GM20431 (cell line): ENCODE results near the gene TRIM28.

Experiments used
- in situ Hi-C: fragments of 300-500 bp; cut with MseI, MboI; formaldehyde crosslinking; loops from one replicate; pipeline ENCODE4 v1.15.0; 2020; ENCODE audit warnings: low sequenced_read_pairs; ENCODE audit not compliant: unreplicated experiment

The TRIM28 gene

GRCh38 chr19:58558623-58559274 is 14.9 kb downstream of the TRIM28 start:
- in situ Hi-C loops, result no loop called here

GRCh38 chr19:58559275-58560006 is 15.6 kb downstream of the TRIM28 start:
- in situ Hi-C loops, result no loop called here

- in situ Hi-C loops, result no loop called here
Measured at GRCh38 chr19:58560007-58560887, 16.4 kb downstream of the TRIM28 start.

- in situ Hi-C loops, result no loop called here
Measured at GRCh38 chr19:58560921-58561320, 17.1 kb downstream of the TRIM28 start.

GRCh38 chr19:58561373-58562121 is 17.7 kb downstream of the TRIM28 start:
- in situ Hi-C loops, result no loop called here

GRCh38 chr19:58562122-58563033 is 18.5 kb downstream of the TRIM28 start:
- in situ Hi-C loops, result no loop called here

GRCh38 chr19:58563034-58563573 is 19.2 kb downstream of the TRIM28 start:
- in situ Hi-C loops, result no loop called here

GRCh38 chr19:58563823-58564222 is 20.0 kb downstream of the TRIM28 start:
- in situ Hi-C loops, result no loop called here

- in situ Hi-C loops, result no loop called here
Measured at GRCh38 chr19:58566989-58567388, 23.1 kb downstream of the TRIM28 start.

- in situ Hi-C loops, result no loop called here
Measured at GRCh38 chr19:58568453-58569130, 24.7 kb downstream of the TRIM28 start.

GRCh38 chr19:58569191-58569942 is 25.5 kb downstream of the TRIM28 start:
- in situ Hi-C loops, result no loop called here

GRCh38 chr19:58569943-58570670 is 26.2 kb downstream of the TRIM28 start:
- in situ Hi-C loops, result no loop called here

- in situ Hi-C loops, result no loop called here
Measured at GRCh38 chr19:58570770-58571574, 27.1 kb downstream of the TRIM28 start.

GRCh38 chr19:58571575-58571947 is 27.7 kb downstream of the TRIM28 start:
- in situ Hi-C loops, result no loop called here

GRCh38 chr19:58572026-58572817 is 28.4 kb downstream of the TRIM28 start:
- in situ Hi-C loops, result no loop called here
